OCI-M2 (cell line): ENCODE results near the gene COPG2.

Experiments
- DNase-seq: peaks from one replicate; lab custom pipeline; 2025; ENCODE audit not compliant: unreplicated experiment; lab: John Stamatoyannopoulos, UW

Gene COPG2

DNA sequence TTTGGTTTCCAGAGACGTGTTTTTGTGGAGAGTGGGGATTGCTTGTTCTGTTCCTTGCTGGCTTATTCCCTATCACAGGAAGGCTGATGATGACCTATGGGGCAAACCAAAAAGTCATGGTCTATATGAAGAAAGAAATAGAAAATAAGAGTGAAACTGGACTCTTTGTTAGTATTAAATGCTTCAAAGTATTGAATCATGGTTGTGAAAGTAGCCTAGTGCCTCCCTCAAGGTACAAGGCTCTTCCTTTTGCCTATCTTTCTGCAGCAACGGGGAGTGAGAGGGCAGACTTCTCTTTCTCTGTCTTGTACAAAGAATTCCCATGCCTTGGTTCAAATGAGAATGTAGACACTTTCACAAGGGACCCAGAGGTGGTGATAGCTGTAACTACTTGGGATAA lies 167.6 kb downstream of the COPG2 start:
- no peak for DNase-seq

DNA sequence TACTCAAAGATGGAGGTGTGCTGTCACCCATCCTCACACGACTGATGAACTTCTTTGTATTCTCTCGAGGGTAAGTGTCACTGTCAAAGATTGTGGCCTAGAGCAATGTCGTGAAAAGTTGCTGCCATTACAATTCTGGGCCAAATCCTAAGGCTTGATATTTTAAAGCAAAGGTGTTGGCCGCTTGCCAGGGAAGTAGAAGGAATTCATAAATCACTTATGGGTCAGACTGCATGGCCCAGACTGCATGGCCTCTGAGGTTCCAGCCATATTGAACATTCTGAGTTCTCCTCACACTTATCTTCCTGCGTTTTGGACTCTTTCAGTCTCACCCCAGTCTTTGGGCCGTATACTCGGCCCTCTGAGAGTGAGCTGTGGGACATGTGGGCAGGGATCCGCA lies 168.1 kb downstream of the COPG2 start:
- no peak for DNase-seq

DNA sequence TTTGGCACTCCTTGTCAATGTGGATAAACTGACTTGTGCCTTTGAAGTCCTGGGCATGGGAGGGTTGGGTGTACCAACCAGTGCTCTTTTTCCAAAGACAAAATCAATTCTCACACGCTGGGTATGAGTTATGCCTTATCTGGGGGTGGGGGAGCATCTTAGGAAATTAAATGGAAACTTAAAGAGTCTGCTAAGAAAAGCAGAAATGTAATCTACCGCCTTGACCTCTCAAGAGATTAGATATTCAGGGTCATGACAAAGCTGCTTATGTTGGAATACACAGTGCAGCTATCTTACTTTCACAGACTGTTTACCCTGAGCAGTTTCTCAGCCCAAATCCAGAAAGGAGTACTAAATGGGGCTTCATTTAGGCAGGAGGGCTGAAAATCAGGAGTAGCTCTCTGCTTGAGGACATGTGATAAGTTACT lies 174.1 kb downstream of the COPG2 start:
- peak; percentile 87 for DNase-seq

DNA sequence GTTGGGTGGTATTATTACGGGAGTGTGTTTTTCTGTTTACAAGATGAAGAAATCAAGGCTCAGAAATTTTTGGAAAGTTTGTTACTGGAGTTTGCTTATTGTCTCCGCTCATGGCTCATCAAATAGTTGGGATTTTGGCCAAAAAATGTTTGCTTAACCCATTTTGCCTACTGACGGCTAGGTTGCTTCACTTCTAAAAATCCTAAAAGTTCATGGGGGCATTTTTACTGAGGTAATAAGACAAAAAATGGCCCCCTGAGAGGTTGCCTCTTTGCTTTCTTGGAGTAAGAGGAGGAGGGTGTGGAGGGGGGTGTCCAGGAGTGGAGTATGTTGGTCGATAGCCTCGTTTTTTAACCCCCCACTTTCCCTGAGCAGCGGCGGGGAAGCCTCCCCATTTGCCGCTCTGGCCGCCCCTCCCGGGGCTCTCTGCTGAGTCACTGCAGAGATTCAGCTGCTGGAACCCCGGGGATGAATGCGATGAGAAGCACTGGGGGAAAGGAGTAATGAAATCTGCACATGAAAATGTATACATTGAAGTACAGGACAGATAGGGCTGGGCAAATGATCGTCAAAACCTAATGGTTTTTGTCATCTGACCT lies 175.2 kb downstream of the COPG2 start:
- no peak for DNase-seq

DNA sequence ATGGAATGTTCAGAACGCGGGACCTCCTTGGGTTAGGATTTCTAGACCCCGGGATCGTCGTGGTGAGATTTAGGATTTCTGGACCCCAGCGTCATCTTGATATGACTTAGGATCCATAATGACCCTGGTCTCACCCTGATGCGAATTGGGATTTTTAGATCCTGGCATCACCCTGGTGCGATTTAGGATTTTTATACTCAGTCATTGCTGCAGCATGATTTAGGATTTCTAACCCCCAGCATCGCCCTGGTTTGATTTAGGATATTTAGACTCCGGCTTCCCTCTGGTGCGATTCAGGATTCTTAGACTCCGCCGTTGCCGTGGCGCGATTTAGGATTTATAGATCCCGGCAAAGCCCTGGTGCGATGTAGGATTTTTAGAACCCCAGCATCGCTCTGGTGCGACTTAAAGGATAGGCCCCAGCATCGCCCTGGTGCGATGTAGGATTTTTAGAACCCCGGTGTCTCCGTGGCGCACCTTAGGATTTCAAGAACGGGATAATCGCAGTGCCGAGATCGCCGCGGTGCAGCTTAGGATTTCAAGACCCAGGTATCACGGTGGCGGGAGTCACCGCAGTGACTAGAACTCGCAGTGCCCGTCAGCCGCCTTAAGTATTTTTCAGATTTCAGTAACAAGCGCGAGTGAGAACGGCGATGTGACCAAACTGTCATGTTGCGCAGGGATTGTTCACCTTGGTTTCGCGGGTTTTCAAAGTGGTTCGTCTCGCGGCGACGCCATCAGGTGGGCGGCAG lies 175.8 kb downstream of the COPG2 start:
- DNase-seq = no peak

DNA sequence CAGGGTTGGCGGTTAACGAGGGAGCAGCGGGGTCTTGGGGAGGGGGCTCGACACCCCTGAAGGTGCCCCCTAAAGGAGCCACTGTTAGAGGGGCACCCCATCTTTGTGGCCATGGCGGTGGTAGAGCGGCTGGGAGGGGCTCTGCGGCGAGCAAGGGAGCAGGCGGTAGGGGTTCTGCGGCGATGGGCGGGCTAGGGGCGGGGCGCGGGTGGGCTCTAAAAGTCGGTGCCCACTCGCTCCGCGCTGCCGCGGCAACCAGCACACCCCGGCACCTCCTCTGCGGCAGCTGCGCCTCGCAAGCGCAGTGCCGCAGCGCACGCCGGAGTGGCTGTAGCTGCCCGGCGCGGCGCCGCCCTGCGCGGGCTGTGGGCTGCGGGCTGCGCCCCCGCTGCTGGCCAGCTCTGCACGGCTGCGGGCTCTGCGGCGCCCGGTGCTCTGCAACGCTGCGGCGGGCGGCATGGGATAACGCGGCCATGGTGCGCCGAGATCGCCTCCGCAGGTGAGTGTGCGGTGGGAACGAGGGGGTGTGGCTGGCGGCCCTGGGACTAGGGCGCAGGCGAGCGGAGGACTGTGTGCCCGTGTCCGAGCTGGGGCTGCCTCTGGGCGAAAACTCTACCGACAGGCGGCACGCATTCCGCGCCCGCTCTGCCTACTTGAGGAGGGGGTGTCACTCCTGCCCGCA lies 176.6 kb downstream of the COPG2 start, which contains the start of gene MEST:
Gene MEST (plus strand): TSS at position 245 of the 682 bp plus-strand sequence. CDS start 229 bp downstream, at position 474.
- DNase-seq = no peak

DNA sequence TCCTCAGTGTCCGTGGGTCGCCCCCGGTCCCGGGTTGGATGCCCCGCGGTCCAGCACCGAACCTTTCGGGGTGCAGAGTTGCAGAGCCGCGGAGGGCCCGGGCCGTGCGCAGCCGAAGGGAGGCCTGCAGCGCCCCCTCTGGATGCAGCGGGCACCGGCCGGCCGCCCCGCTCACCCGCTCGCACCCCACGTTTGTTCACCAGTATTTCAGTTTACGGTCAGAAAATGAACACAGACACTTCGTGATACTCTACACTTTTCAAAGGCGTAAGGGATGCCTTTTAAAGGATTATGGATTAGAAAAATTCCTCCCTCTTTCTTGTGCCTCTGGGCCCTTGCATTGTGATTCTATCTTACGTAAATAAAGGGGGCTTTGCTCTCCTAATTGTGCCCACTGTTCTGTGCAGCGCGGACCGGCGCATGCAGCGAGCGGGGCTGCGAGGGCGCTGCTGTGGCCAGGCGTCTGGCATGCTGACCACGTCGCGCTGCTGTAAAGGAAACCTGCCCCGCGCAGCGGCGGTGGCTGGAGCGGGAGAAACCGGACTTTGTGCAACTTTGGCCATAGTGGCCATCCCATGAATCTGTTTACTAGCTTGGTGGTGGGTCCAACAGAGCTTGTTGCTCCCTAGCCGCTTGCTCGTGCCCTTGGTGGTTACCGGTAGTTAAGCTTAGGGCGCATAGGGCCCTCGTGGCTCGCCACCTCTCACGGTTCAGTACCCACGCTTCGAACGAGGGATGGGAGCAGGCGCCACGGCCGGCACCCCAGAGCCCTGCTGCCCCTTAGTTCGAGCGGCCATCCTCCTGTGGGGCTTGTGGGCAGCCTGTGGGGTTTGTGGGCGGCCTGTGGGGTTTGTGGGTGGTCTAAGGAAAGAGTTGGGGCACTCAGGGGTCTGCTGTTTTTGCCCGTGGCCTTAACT lies 177.4 kb downstream of the COPG2 start:
- DNase-seq = no peak

DNA sequence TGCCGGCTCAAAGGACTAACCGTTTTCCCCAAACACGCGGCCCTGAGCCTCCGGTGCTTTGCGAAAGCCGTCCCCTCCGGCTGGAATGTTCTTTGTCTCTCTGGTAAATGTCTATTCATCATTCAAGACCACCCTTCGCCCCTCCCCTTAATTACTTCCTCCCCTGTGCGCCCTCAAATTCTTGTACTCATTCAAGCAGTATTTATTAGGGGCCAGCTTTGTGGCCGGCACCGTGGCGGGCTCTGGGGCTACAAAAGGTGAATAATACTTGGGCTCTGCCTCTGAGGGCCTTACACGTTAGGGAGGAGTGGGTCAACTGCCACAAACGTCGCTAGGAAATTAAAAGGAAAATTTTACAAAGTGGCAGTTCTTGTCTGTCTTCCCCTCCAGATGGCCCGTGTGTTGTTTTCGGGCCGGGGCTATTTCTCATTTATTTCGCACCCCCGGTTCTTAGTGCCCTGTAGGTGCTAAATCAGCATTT lies 178.2 kb downstream of the COPG2 start:
- no peak for DNase-seq

DNA sequence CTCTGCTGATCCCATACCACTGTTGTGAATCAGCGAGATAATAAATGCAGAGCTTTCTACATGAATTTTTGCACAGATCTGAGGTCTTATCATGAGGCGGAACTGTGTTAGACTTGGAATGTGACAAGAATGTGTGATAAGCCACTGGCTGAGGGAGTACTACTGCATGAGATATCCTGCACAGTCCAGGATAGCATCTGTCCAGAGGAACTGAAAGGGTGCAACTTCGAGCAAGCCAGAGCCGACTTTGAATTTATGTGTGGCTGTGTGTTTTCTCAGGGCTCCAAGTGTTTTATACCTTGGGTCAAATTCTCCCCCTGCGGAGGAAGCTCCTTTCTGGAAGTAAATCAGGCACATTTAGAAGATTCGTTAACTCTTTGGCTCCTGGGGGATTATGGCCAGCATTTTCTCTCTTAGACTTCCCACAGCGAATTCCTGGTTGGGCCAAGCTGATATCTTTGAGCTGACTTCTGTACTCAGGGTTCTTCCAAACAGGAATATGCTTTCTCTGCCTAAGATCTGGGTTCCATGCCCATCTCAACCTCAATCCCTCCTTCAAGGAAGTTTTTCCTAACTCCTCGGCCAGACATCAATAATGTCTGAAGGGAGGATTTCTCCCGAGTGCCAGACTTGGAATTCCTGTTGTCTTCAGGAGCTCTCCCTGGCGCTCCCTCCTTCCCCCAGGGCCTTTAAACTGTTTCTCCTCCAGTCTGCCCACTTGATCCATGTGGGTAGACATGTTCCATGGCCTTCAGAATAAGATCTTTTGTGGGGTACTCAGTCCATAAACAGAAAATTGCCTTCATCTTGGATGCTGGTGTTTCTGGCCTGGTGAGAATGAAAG lies 179.2 kb downstream of the COPG2 start:
- DNase-seq = no peak

DNA sequence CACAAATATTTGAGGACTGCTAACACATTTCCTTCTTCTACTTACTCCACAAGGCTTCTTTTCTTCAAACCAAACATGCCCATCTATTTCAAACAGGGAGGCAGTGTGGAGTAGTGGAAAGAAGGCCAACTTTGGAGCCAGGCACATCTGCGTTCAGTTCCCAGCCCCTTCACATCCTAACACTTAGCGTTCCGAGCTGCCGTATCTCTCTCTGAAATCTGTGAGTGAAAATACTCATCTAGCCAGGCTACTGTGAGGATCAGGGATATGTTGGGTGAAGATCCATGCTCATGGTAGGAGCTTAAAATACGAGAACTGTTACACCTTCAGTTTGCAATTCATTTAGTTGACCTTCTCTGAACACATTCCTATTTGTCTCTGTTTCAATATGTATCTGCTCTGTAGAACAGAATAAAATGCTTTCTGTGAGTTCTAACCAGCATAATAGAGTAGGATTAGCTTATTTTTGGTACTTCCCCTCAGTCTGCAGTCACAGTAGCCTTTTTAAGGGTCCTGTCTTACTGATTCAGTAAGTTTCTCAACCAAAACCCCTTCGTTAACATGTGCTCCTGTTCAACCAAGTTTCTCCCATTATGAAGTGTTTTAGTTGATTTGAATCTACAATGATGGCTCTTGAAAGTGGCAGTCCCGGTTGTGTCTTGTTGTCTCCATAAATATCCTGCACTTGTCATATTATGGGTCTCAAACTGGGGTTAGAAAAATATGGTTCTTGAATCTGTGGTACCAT lies 180.0 kb downstream of the COPG2 start:
- DNase-seq = no peak

DNA sequence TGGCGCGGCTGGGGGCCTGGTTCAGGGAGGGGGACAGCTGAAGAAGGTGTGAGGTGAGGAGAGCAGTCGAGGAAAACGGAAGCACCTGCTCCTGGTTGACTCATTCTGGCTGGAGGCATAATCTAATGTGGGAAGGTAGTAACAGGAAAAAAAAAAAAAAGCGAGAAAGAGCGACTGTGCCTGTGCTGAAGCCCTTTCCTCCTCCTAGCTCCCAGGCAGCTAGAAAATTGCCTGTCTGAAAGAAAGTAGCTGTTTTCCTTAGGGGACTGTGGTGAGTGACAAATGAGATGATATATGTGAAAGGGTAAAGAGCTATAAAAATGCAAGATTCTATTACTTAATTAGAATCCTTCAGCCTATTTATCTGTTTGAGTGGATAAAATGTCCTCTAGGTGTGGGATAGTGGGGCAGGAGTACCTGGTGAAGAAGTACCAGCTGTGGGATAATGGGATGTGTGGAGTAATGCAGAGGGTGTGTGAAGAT lies 181.6 kb downstream of the COPG2 start:
- no peak for DNase-seq

DNA sequence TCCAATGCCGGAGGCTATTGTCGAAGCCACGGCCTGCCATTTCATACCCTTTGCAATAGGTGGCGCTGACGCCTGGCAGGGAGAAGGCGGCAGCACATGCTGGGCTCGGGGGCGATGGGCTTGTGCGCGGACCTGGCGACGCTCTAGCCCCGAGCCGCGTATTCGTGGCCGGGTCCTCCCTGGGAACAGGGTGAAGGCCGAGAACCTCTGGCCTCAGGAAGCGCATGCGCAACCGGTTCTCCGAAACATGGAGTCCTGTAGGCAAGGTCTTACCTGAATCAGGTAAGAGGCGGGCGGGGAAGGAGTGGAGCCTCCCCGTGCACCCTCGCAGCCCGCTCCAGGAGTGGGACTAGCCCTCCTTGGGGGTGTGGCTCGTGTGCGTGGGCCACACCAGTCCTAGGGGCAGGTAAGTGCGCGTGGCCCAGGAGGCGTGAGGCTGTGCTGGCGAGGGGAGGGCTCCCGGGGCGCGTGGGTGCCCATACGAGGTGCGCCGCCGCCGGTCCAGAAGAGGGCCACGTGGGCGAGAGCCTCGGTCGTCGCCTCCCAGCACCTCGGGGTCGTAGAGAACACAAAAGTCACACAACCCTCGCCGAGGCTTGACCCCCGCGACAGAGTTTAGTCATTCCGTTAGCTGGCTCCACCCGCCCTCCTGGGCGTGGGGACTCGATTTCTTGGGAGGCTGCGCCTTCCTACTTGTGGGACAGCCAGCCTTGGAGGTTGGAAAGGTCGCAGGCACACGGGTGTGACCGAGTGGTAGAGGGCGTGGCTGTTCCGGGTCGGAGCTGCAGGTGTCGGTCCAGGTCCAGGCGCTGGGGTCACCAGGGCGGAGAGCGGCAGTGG lies 182.2 kb downstream of the COPG2 start:
- peak; percentile 93 for DNase-seq

DNA sequence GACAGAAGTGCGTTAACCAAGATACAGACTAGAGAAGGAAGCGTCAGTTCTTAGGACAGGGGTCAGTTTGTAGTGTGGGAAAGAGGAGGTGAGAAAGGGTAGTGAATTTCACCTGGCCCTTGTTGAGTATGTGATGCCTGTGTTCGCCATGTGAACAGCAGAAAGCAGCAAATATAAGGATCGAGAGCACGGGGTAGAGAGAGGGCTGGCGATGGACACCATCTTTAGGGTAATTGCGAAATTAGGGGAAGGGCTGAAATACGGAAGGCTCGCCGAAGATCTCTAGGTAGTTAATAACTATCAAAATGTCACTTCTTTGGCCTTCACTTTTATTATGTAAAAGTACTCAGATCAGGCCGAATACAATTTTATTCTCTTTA lies 182.8 kb downstream of the COPG2 start:
- peak; percentile 93 for DNase-seq

DNA sequence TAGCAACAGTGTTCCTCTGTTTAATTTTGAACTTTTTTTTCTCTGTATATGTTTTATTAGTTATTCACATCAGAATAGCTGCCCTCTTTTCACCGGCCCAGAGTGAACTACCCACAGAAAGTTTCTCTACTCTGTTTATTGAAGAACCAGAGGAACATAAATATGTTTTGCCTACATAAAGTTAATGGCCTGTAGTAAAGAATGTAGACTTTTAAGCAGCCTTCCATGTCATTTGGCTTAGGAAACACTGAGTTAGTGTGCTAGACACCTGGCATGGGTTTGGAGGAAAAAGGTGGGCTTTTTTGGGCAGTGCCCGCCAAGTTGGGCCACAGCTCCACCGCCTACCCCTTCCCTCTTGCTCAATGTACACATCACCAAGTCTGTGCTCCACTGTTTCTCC lies 185.5 kb downstream of the COPG2 start:
- no peak for DNase-seq

DNA sequence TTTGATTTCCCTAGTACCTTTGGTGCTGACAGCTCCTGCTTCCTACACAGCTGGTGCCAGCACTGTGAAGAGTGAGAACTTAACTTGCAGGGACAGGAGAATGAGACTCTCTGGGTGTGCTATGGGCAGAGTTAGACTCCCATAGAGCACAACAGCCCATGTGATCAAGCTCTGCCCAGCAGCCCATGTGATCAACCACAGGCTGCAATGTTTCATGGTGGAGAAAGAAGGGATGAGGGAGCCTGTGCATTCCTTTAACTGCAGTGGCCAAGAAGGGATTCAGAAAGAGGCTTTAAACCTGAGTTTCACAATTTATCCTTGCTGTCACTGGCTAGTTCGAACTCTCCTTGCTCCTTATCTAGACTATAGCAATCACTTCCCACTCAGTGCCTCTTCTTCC lies 186.7 kb downstream of the COPG2 start:
- no peak for DNase-seq

DNA sequence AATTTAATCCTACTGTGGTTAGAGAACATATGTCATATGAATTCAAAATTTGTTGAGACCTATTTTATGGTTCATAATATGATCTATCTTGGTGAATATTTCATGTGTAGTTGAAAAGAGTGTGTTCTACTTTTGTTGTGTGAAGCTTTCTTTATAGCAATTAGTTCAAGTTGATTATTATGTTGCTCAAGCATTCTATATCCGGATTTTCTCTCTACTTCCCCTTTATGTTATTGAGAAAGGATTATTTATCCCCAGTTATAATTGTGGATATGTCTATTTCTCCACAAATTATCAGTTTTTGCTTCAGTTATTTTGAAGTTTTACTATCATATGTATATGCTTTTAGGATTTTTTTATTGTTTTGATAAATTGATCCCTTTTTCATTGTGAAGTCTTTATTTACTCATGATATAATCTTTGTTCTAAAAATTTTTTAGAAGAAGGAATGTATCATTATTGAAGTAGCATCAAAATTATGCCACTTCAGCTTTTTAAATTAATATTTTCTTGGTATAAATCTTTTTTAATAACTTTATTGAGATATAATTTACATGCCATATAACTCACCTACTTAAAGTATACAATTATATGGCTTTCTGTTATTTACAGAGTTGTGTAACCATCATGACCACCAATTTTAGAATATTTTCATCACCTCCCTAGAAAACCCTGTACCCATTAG lies 188.7 kb downstream of the COPG2 start:
- DNase-seq = no peak

DNA sequence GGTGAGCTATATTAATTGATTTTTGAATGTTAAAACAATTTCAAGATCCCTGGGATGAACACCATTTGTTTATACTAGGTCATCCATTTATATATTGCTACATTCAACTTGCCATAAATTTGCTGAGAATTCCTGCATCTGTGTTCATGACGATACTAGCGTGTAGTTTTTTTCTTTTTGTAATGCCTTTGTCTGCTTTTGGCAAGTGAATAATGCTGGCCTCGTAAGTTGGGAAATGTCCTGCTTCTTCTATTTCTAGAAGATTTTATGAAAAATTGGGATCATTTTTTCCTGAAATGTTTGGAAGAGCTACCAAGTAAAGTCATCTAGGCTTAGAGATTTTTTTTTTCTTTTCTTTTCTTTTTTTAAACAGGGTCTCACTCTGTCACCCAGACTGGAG lies 189.6 kb downstream of the COPG2 start:
- DNase-seq = no peak
